Tibial nerve (tissue), 3 donors: ENCODE data around the gene PRMT2.

Experiments
- POLR2A ChIP-seq, 2 donors: fragments of 450-650 bp; IDR thresholded peaks; one replicate each; pipeline ENCODE4 v1.6.1; 2017; ENCODE audit warnings: antibody characterized with exemption in 2 of 2, mild to moderate bottlenecking in 2 of 2, moderate library complexity in 2 of 2
- TF ChIP-seq, protein P1 (sequence below), 5 experiments: fragments of 200-600 bp in 3 of 5; fragments of 450-650 bp in 2 of 5; sonication (generic) in 3 of 5; IDR thresholded peaks; one replicate each; pipeline ENCODE4 v1.5.1; 2016 to 2019; ENCODE audit warnings: antibody characterized with exemption in 5 of 5, mild to moderate bottlenecking in 3 of 5, moderate library complexity in 2 of 5

DNA sequence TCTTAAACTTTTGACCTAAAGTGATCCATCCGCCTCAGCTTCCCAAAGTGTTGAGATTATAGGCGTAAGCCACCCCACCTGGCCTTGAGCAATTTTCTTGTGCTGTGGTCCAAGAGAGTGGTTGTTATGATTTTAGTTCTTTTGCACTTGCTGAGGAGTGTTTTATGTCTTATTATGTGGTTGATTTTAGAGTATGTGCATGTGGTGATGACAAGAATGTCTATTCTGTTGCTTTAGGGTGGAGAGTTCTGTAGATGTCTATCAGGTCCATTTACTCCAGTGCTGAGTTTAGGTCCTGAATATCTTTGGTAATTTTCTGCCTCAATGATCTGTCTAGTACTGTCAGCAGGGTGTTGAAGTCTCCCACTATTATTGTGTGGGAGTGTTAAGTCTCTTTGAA, 19.4 kb upstream of the PRMT2 start:
- TF ChIP-seq, protein P1, sequence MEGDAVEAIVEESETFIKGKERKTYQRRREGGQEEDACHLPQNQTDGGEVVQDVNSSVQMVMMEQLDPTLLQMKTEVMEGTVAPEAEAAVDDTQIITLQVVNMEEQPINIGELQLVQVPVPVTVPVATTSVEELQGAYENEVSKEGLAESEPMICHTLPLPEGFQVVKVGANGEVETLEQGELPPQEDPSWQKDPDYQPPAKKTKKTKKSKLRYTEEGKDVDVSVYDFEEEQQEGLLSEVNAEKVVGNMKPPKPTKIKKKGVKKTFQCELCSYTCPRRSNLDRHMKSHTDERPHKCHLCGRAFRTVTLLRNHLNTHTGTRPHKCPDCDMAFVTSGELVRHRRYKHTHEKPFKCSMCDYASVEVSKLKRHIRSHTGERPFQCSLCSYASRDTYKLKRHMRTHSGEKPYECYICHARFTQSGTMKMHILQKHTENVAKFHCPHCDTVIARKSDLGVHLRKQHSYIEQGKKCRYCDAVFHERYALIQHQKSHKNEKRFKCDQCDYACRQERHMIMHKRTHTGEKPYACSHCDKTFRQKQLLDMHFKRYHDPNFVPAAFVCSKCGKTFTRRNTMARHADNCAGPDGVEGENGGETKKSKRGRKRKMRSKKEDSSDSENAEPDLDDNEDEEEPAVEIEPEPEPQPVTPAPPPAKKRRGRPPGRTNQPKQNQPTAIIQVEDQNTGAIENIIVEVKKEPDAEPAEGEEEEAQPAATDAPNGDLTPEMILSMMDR (IDR thresholded peaks at IDR 0.05) = no peak
- TF ChIP-seq POLR2A (IDR thresholded peaks at IDR 0.05) = no peak
